Cortex of kidney (tissue), 1 donor: ENCODE measurements around the gene UBE2QL1.

Source experiments
- DNase-seq: peaks from one replicate; lab custom pipeline; 2025; lab: John Stamatoyannopoulos, UW

The UBE2QL1 gene

GRCh38 chr5:6455571-6456200 is 7.0 kb downstream of the UBE2QL1 start:
- no peak for DNase-seq

GRCh38 chr5:6456766-6457370 is 8.2 kb downstream of the UBE2QL1 start:
- DNase-seq, result no peak

GRCh38 chr5:6457592-6457991 is 8.9 kb downstream of the UBE2QL1 start:
- no peak for DNase-seq

- no peak for DNase-seq
These were observed 10.2 kb downstream of the UBE2QL1 start for GRCh38 chr5:6458833-6459232.

GRCh38 chr5:6459896-6460295 is 11.2 kb downstream of the UBE2QL1 start:
- DNase-seq, result no peak

GRCh38 chr5:6461006-6461405 is 12.3 kb downstream of the UBE2QL1 start:
- no peak for DNase-seq

- DNase-seq, result no peak
These were observed 13.4 kb downstream of the UBE2QL1 start for GRCh38 chr5:6461793-6462650.

GRCh38 chr5:6462671-6463070 is 14.0 kb downstream of the UBE2QL1 start:
- no peak for DNase-seq

GRCh38 chr5:6464441-6464840 is 15.8 kb downstream of the UBE2QL1 start:
- DNase-seq, result no peak

GRCh38 chr5:6465831-6466790 is 17.5 kb downstream of the UBE2QL1 start:
- no peak for DNase-seq

- no peak for DNase-seq
These were observed 18.4 kb downstream of the UBE2QL1 start for GRCh38 chr5:6466975-6467567.

- no peak for DNase-seq
These were observed 18.9 kb downstream of the UBE2QL1 start for GRCh38 chr5:6467591-6467990.

GRCh38 chr5:6468104-6468503 is 19.4 kb downstream of the UBE2QL1 start:
- no peak for DNase-seq

- DNase-seq, result no peak
These were observed 20.2 kb downstream of the UBE2QL1 start for GRCh38 chr5:6468870-6469269.

- no peak for DNase-seq
These were observed 21.2 kb downstream of the UBE2QL1 start for GRCh38 chr5:6469836-6470235.

GRCh38 chr5:6470672-6471071 is 22.0 kb downstream of the UBE2QL1 start:
- no peak for DNase-seq

GRCh38 chr5:6471252-6471651 is 22.6 kb downstream of the UBE2QL1 start:
- DNase-seq, result no peak

- no peak for DNase-seq
These were observed 24.1 kb downstream of the UBE2QL1 start for GRCh38 chr5:6472792-6473191.

GRCh38 chr5:6473284-6473683 is 24.6 kb downstream of the UBE2QL1 start:
- DNase-seq, result no peak

GRCh38 chr5:6475626-6476312 is 27.1 kb downstream of the UBE2QL1 start:
- DNase-seq, result no peak

- no peak for DNase-seq
These were observed 27.6 kb downstream of the UBE2QL1 start for GRCh38 chr5:6476313-6476661.
